Neural cell (in vitro differentiated cells): ENCODE measurements around the gene CYP39A1. TPM values are rescaled to one million over a fixed set of nuclear protein-coding genes. Genes with fewer than 3 reads are reported as not detected.

ENCODE experiments used
- H2AFZ ChIP-seq: fragments of 200-600, 300-800 bp; sonication (generic), shearing (Covaris generic); 2 replicates; pipeline ENCODE4 v1.6.0; 2014; ENCODE audit warnings: low read depth, mild to moderate bottlenecking, antibody characterized with exemption, low read length, moderate library complexity
- H3F3A ChIP-seq: fragments of 200-600 bp; shearing (Covaris generic); 2 replicates; pipeline ENCODE4 v1.6.1; 2016; ENCODE audit warnings: mild to moderate bottlenecking, moderate library complexity, mixed read lengths, antibody characterized with exemption, low read length; ENCODE audit not compliant: insufficient read depth, poor library complexity, severe bottlenecking
- H3K27ac ChIP-seq: fragments of 200-600, 300-800 bp; sonication (generic), shearing (Covaris generic); 2 replicates; pipeline ENCODE4 v1.5.1; 2014; ENCODE audit warnings: mild to moderate bottlenecking, low read length, moderate library complexity
- H3K27me3 ChIP-seq: fragments of 300-800, 200-600 bp; sonication (generic), shearing (Covaris generic); 2 replicates; pipeline ENCODE4 v1.6.0; 2014; ENCODE audit warnings: mild to moderate bottlenecking, low read depth, low read length, moderate library complexity; ENCODE audit not compliant: insufficient read depth
- H3K36me3 ChIP-seq: fragments of 300-800, 200-600 bp; sonication (generic), shearing (Covaris generic); 2 replicates; pipeline ENCODE4 v1.5.1; 2014; ENCODE audit warnings: mild to moderate bottlenecking, antibody characterized with exemption, low read length, moderate library complexity; ENCODE audit not compliant: insufficient read depth
- H3K4me2 ChIP-seq: fragments of 300-800, 200-600 bp; sonication (generic), shearing (Covaris generic); 2 replicates; pipeline ENCODE4 v1.6.0; 2014; ENCODE audit warnings: mild to moderate bottlenecking, low read length
- H3K4me3 ChIP-seq: fragments of 300-800, 200-600 bp; sonication (generic), shearing (Covaris generic); 2 replicates; pipeline ENCODE4 v1.5.1; 2014; ENCODE audit warnings: mild to moderate bottlenecking, low read length, moderate library complexity
- H3K79me2 ChIP-seq: fragments of 200-600 bp; shearing (Covaris generic); replicated peaks from 2 replicates; pipeline ENCODE4 v1.6.0; 2014; ENCODE audit warnings: mild to moderate bottlenecking, low read length, moderate library complexity; ENCODE audit not compliant: insufficient read depth
- H3K9ac ChIP-seq: fragments of 300-800, 200-600 bp; sonication (generic), shearing (Covaris generic); 2 replicates; pipeline ENCODE4 v1.6.1; 2016; ENCODE audit warnings: mild to moderate bottlenecking, low read length, mixed read lengths
- H3K9me2 ChIP-seq: fragments of 200-600 bp; shearing (Covaris generic); 2 replicates; pipeline ENCODE4 v1.6.1; 2016; ENCODE audit warnings: mild to moderate bottlenecking, low read length, mixed read lengths; ENCODE audit not compliant: insufficient read depth
- H3K9me3 ChIP-seq: fragments of 200-600, 300-800 bp; sonication (generic), shearing (Covaris generic); 2 replicates; pipeline ENCODE4 v1.6.1; 2016; ENCODE audit warnings: mild to moderate bottlenecking, mixed run types, low read length, moderate library complexity, mixed read lengths
- H4K20me1 ChIP-seq: fragments of 200-600 bp; shearing (Covaris generic); 2 replicates; pipeline ENCODE4 v1.6.1; 2016; ENCODE audit warnings: mild to moderate bottlenecking, mixed run types; ENCODE audit not compliant: insufficient read depth
- EP300 ChIP-seq: fragments of 450-650 bp; conservative IDR thresholded peaks from 2 replicates; pipeline ENCODE4 v1.6.1; 2014; ENCODE audit warnings: antibody characterized with exemption, mild to moderate bottlenecking, moderate library complexity; ENCODE audit not compliant: poor library complexity, severe bottlenecking
- EZH2 ChIP-seq: fragments of 200-600, 300-800 bp; shearing (Covaris generic), sonication (generic); IDR thresholded peaks from 2 replicates; pipeline ENCODE4 v1.6.1; 2014; ENCODE audit warnings: antibody characterized with exemption, low read length, borderline replicate concordance, mild to moderate bottlenecking; ENCODE audit not compliant: insufficient read depth, poor library complexity, severe bottlenecking
- MXI1 ChIP-seq: fragments of 450-650 bp; conservative IDR thresholded peaks from 2 replicates; pipeline ENCODE4 v1.6.1; 2014; ENCODE audit warnings: antibody characterized with exemption, mild to moderate bottlenecking; ENCODE audit not compliant: poor library complexity, severe bottlenecking
- POLR2AphosphoS5 ChIP-seq: IDR thresholded peaks from 2 replicates; pipeline ENCODE4 v1.6.1; 2012
- RAD21 ChIP-seq: fragments of 450-650 bp; conservative IDR thresholded peaks from 2 replicates; pipeline ENCODE4 v1.6.1; 2014; ENCODE audit warnings: antibody characterized with exemption, mild to moderate bottlenecking, moderate library complexity
- SMC3 ChIP-seq: fragments of 450-650 bp; conservative IDR thresholded peaks from 2 replicates; pipeline ENCODE4 v1.6.1; 2014; ENCODE audit warnings: antibody characterized with exemption, mild to moderate bottlenecking, moderate library complexity; ENCODE audit not compliant: poor library complexity
- TAF1 ChIP-seq: IDR thresholded peaks from 2 replicates; pipeline ENCODE4 v1.6.1; 2012; ENCODE audit warnings: low read depth
- polyA plus RNA-seq: library from polyadenylated mRNA; depleted of rRNA; stranded (reverse); fragments of >200 nt; gene quantifications from 2 replicates; pipeline ENCODE4 v1.2.3, GENCODE V29; 2014
- TF ChIP-seq, protein P1 (sequence below): IDR thresholded peaks from 2 replicates; pipeline ENCODE4 v1.6.1; 2012; ENCODE audit warnings: borderline replicate concordance
- TF ChIP-seq, protein P2 (sequence below): fragments of 450-650 bp; IDR thresholded peaks from 2 replicates; pipeline ENCODE4 v1.5.1; 2014; ENCODE audit warnings: antibody characterized with exemption, mild to moderate bottlenecking, moderate library complexity; ENCODE audit not compliant: poor library complexity, severe bottlenecking

CYP39A1 gene
- polyA plus RNA-seq, 1 donor from 2014 or later = 1.4 TPM

DNA sequence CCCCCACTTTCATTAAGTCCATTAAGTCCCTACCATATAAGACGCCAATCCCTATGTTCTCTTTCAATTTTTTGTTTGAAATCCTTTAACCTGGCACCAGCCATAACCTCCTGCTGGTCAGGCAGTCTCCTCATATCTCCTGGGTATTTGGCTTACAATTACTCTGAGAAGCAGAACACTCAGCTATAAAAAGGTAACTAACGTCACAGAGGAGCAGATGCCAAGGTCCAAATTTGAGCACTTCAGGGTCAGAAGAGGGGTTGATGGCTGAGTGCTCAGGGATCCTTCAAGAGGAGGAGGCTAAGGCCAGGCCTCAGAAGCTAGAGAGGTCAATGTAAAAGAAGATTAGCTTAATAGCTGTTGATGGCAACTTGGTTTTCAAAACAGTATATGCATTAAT is 139.1 kb downstream of the CYP39A1 start:
- Histone ChIP-seq H3K27me3 (no peaks in the 10 kb centered on the region), H3K36me3 (no peaks in the 10 kb centered on the region), H3K9me3 (no peaks in the 10 kb centered on the region), H3K9ac (no peak overlapping the region), H3K27ac (no peak overlapping the region), H3K9me2 (no peaks in the 10 kb centered on the region), H2AFZ (no peak overlapping the region), H3K4me2 (no peak overlapping the region), H3K4me3 (no peak overlapping the region), H4K20me1 (no peaks in the 10 kb centered on the region), H3F3A (no peaks in the 10 kb centered on the region), H3K79me2 (no peaks in the 10 kb centered on the region)
- TF ChIP-seq POLR2AphosphoS5 (no peak), EP300 (no peak), EZH2 (no peak), RAD21 (no peak), TAF1 (no peak), SMC3 (no peak), MXI1 (no peak)
- TF ChIP-seq, protein P1, sequence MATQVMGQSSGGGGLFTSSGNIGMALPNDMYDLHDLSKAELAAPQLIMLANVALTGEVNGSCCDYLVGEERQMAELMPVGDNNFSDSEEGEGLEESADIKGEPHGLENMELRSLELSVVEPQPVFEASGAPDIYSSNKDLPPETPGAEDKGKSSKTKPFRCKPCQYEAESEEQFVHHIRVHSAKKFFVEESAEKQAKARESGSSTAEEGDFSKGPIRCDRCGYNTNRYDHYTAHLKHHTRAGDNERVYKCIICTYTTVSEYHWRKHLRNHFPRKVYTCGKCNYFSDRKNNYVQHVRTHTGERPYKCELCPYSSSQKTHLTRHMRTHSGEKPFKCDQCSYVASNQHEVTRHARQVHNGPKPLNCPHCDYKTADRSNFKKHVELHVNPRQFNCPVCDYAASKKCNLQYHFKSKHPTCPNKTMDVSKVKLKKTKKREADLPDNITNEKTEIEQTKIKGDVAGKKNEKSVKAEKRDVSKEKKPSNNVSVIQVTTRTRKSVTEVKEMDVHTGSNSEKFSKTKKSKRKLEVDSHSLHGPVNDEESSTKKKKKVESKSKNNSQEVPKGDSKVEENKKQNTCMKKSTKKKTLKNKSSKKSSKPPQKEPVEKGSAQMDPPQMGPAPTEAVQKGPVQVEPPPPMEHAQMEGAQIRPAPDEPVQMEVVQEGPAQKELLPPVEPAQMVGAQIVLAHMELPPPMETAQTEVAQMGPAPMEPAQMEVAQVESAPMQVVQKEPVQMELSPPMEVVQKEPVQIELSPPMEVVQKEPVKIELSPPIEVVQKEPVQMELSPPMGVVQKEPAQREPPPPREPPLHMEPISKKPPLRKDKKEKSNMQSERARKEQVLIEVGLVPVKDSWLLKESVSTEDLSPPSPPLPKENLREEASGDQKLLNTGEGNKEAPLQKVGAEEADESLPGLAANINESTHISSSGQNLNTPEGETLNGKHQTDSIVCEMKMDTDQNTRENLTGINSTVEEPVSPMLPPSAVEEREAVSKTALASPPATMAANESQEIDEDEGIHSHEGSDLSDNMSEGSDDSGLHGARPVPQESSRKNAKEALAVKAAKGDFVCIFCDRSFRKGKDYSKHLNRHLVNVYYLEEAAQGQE = no peak
- TF ChIP-seq, protein P2, sequence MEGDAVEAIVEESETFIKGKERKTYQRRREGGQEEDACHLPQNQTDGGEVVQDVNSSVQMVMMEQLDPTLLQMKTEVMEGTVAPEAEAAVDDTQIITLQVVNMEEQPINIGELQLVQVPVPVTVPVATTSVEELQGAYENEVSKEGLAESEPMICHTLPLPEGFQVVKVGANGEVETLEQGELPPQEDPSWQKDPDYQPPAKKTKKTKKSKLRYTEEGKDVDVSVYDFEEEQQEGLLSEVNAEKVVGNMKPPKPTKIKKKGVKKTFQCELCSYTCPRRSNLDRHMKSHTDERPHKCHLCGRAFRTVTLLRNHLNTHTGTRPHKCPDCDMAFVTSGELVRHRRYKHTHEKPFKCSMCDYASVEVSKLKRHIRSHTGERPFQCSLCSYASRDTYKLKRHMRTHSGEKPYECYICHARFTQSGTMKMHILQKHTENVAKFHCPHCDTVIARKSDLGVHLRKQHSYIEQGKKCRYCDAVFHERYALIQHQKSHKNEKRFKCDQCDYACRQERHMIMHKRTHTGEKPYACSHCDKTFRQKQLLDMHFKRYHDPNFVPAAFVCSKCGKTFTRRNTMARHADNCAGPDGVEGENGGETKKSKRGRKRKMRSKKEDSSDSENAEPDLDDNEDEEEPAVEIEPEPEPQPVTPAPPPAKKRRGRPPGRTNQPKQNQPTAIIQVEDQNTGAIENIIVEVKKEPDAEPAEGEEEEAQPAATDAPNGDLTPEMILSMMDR = no peak

DNA sequence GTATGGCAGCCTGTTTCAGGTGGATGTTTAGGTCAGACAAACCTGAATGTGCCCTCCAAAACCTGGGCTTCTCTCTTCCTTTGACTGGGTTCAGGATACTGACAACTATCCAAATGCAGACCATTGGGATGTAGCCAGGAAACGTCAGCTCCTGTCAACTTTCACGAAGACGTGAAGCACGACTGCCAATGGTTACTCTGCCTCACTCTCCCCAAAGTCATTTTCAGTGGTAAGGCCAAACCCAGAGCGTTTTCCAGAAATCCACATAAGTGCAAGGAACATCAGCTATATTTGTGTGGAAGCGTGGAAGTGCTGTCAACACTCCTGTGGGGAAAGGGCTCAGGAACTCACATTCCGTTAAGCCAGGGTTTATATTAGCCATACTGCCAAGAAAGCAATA is 141.3 kb downstream of the CYP39A1 start:
- no peak overlapping the region for H3K9ac ChIP-seq

More for the DNA sequence above, 141.3 kb downstream of the CYP39A1 start:
- Histone ChIP-seq H3K4me2 (no peak overlapping the region), H3K79me2 (no peaks in the 10 kb centered on the region), H3K27ac (no peak overlapping the region), H3K27me3 (no peaks in the 10 kb centered on the region), H3K9me3 (no peaks in the 10 kb centered on the region), H3K4me3 (no peak overlapping the region), H3K36me3 (no peaks in the 10 kb centered on the region), H3K9me2 (no peaks in the 10 kb centered on the region), H4K20me1 (no peaks in the 10 kb centered on the region), H3F3A (no peaks in the 10 kb centered on the region), H2AFZ (no peak overlapping the region)
- TF ChIP-seq TAF1 (no peak), RAD21 (no peak), EP300 (no peak)
- TF ChIP-seq, protein P1 = no peak
